CD4-positive, alpha-beta T cell treated with Interleukin-2 at 100 ng/mL for 4 hours (primary cell): Measurements from ENCODE around the gene SBK2.

Experiments used
- DNase-seq: peaks from one replicate; pipeline ENCODE4 v3.0.0-alpha.2; 2020; ENCODE audit warnings: low spot score

SBK2 gene

GRCh38 chr19:55486043-55486970, 50.6 kb downstream of the SBK2 start:
- DNase-seq, result no peak

- DNase-seq, result no peak
Observed at GRCh38 chr19:55485439-55486011, 51.4 kb downstream of the SBK2 start.

- DNase-seq, result peak; percentile 48
Observed at GRCh38 chr19:55484593-55485438, 52.1 kb downstream of the SBK2 start, which contains the start of gene NAT14. Gene NAT14, plus strand, starts transcription at chr19:55485188. Its CDS starts 521 bp downstream, at chr19:55485709.

GRCh38 chr19:55483706-55484592, 53.0 kb downstream of the SBK2 start:
- DNase-seq, result no peak

- no peak for DNase-seq
Observed at GRCh38 chr19:55482967-55483705, 53.8 kb downstream of the SBK2 start.

GRCh38 chr19:55482156-55482961, 54.6 kb downstream of the SBK2 start:
- DNase-seq, result no peak

GRCh38 chr19:55481794-55482155, 55.2 kb downstream of the SBK2 start:
- no peak for DNase-seq

GRCh38 chr19:55481148-55481793, 55.7 kb downstream of the SBK2 start:
- no peak for DNase-seq

GRCh38 chr19:55479451-55480230, 57.3 kb downstream of the SBK2 start:
- DNase-seq, result no peak

- DNase-seq, result no peak
Observed at GRCh38 chr19:55479045-55479444, 57.9 kb downstream of the SBK2 start.
